GM23338 (cell line): ENCODE results near the gene AMZ1.

Experiments
- CREB1 ChIP-seq: fragments of 250-450 bp; sonication (Bioruptor Pico); IDR thresholded peaks from 2 replicates; pipeline ENCODE4 v1.5.0; 2020; ENCODE audit warnings: low read depth, mild to moderate bottlenecking, moderate library complexity
- EZH2 ChIP-seq: fragments of 200-600 bp; sonication (generic); IDR thresholded peaks from one replicate; pipeline ENCODE4 v1.8.0; 2017; ENCODE audit warnings: antibody characterized with exemption, mild to moderate bottlenecking, low read depth; ENCODE audit not compliant: unreplicated experiment
- TF ChIP-seq, protein P1 (sequence below), 2 experiments: fragments of 200-600 bp in 1 of 2; sonication (generic) in 1 of 2; conservative IDR thresholded peaks; 2 replicates each; pipeline versions ENCODE4 v1.5.1 to v1.6.1; 2016 to 2017; ENCODE audit warnings: antibody characterized with exemption in 2 of 2, low read depth in 2 of 2, mild to moderate bottlenecking in 2 of 2, moderate library complexity in 1 of 2
- TF ChIP-seq, protein P2 (sequence below): IDR thresholded peaks from one replicate; pipeline ENCODE4 v1.6.1; 2018; ENCODE audit warnings: antibody characterized with exemption; ENCODE audit not compliant: unreplicated experiment

DNA sequence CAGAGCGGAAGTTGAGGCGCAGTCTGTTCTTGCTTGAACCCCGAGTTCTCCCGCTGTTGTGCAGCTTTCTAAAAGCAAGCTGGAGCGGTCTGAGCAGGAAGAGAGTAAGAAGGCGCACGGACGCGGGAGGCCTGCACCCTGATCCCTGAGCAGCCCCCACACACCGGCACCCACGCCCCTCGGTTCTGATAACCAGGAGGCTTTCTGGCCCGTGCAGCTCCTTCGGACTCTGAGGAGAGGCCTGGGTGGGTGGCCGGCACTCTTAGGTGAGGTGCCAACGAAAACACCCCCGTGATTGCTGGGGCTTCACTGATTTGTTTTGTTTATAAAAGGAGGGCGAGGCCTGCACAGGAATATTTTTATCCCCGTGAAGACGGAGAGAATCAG lies 28.9 kb downstream of the AMZ1 start:
- TF ChIP-seq, protein P1, sequence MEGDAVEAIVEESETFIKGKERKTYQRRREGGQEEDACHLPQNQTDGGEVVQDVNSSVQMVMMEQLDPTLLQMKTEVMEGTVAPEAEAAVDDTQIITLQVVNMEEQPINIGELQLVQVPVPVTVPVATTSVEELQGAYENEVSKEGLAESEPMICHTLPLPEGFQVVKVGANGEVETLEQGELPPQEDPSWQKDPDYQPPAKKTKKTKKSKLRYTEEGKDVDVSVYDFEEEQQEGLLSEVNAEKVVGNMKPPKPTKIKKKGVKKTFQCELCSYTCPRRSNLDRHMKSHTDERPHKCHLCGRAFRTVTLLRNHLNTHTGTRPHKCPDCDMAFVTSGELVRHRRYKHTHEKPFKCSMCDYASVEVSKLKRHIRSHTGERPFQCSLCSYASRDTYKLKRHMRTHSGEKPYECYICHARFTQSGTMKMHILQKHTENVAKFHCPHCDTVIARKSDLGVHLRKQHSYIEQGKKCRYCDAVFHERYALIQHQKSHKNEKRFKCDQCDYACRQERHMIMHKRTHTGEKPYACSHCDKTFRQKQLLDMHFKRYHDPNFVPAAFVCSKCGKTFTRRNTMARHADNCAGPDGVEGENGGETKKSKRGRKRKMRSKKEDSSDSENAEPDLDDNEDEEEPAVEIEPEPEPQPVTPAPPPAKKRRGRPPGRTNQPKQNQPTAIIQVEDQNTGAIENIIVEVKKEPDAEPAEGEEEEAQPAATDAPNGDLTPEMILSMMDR (conservative IDR thresholded peaks at IDR 0.05; ENCODE audit: low read depth in 2 of 2): no peak
- TF ChIP-seq, protein P2, sequence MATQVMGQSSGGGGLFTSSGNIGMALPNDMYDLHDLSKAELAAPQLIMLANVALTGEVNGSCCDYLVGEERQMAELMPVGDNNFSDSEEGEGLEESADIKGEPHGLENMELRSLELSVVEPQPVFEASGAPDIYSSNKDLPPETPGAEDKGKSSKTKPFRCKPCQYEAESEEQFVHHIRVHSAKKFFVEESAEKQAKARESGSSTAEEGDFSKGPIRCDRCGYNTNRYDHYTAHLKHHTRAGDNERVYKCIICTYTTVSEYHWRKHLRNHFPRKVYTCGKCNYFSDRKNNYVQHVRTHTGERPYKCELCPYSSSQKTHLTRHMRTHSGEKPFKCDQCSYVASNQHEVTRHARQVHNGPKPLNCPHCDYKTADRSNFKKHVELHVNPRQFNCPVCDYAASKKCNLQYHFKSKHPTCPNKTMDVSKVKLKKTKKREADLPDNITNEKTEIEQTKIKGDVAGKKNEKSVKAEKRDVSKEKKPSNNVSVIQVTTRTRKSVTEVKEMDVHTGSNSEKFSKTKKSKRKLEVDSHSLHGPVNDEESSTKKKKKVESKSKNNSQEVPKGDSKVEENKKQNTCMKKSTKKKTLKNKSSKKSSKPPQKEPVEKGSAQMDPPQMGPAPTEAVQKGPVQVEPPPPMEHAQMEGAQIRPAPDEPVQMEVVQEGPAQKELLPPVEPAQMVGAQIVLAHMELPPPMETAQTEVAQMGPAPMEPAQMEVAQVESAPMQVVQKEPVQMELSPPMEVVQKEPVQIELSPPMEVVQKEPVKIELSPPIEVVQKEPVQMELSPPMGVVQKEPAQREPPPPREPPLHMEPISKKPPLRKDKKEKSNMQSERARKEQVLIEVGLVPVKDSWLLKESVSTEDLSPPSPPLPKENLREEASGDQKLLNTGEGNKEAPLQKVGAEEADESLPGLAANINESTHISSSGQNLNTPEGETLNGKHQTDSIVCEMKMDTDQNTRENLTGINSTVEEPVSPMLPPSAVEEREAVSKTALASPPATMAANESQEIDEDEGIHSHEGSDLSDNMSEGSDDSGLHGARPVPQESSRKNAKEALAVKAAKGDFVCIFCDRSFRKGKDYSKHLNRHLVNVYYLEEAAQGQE: no peak
- TF ChIP-seq EZH2 (no peak), CREB1 (CRISPR knock-in tag) (no peak)
